ENCODE data around the gene ZSWIM2. TPM values are rescaled to one million over a fixed set of nuclear protein-coding genes. Genes with fewer than 3 reads are reported as not detected.

Gene ZSWIM2
- total and polyA plus RNA-seq, 2 of the 4 experiments (the other 2 are of a cell fraction) = 0.09 TPM; not detected in 1

DNA sequence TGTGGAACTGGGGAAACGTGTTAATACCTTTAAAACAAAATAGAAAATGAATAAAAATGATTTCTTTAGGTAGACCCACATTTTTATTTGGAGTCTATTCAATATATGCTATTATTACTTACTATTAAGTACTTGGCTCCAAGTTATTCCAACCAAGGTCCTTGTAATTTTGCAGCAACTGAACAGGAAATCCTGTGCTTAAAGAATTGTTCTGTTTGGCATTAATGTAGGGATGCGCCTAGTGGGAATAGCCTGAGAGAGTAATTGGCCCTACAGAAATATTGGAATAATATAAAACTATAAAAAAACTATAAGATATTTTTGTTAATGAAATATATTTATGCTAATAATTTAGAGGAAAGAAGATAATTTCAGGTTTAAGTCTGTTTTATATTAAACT lies 22.9 kb upstream of the ZSWIM2 start:
- intact Hi-C loops (cut with micrococcal nuclease) (loop anchor here (10.0 kb wide), 1 partner anchor 423 kb away; no protein-coding TSS in a partner anchor), dilution Hi-C loops (cut with HindIII; ENCODE audit: low sequenced_read_pairs, unreplicated experiment) (no loop called here), in situ Hi-C loops (cut with MboI; ENCODE audit: low sequenced_read_pairs) (loop anchor here (10.0 kb wide), 1 partner anchor 573 kb away; the partner anchor contains the start of gene CALCRL)
- CTCF ChIA-PET = no interaction called here
- no peaks in the 10 kb centered on the region for H3K4me1 ChIP-seq (ENCODE audit: control insufficient read depth, insufficient read depth, low read length)
- H3K18ac ChIP-seq (ENCODE audit: low read depth, low read length) = no peak overlapping the region
- no peak overlapping the region for H2BK15ac ChIP-seq (ENCODE audit: low read depth, low read length)
- no TSS peak for BruUV-seq (replicated peaks)
- H2BK20ac ChIP-seq (ENCODE audit: low read depth, low read length) = no peak overlapping the region
- no peak overlapping the region for H2AFZ ChIP-seq (replicated peaks; ENCODE audit: low read length, poor library complexity)
- no peak overlapping the region for H3K14ac ChIP-seq (replicated peaks; ENCODE audit: low read depth, low read length)
- POLR2A ChIA-PET (ENCODE audit: unreplicated experiment) = no interaction called here
- H3K4ac ChIP-seq (ENCODE audit: low read depth, low read length) = no peak overlapping the region
- H2BK120ac ChIP-seq (ENCODE audit: low read depth, low read length) = no peak overlapping the region
- H3K9me3 ChIP-seq (ENCODE audit: control insufficient read depth, insufficient read depth, low read length) = no peaks in the 10 kb centered on the region
- no CpG with 5 or more reads among the region's 2 CpGs for WGBS, 2 experiments (ENCODE audit: extremely low coverage in 2 of 2, insufficient read length in 1 of 2)
- no peaks in the 10 kb centered on the region; the same call in 1 of the 2 replicates for H3K27me3 ChIP-seq (ENCODE audit: control insufficient read depth, insufficient read depth, low read length)
- H3K23ac ChIP-seq (ENCODE audit: low read depth, low read length) = no peak overlapping the region
- H3K4me3 ChIP-seq (ENCODE audit: insufficient read depth, low read depth, low read length) = no peak overlapping the region
- no peaks in the 10 kb centered on the region for H3K36me3 ChIP-seq (ENCODE audit: control insufficient read depth, insufficient read depth, low read length)
- no peak overlapping the region for H2AK9ac ChIP-seq (replicated peaks; ENCODE audit: low read depth, low read length, poor library complexity)
- no peak overlapping the region for H4K8ac ChIP-seq (ENCODE audit: low read depth in 2 of 2, low read length in 2 of 2)
- H2AK5ac ChIP-seq (ENCODE audit: low read depth, low read length) = no peak overlapping the region
- no peak overlapping the region for H3K4me2 ChIP-seq (ENCODE audit: low read depth, low read length)
- TF ChIP-seq SMC3 (IDR thresholded peaks at IDR 0.05; ENCODE audit: low read depth, low read length) (no peak), MAZ (IDR thresholded peaks at IDR 0.05; ENCODE audit: borderline replicate concordance, low read depth, low read length) (no peak), MAFK (IDR thresholded peaks at IDR 0.05; ENCODE audit: low read depth, low read length) (no peak), USF2 (IDR thresholded peaks at IDR 0.05; ENCODE audit: low read depth, low read length) (no peak), RFX5 (IDR thresholded peaks at IDR 0.05; ENCODE audit: low read depth, low read length) (no peak), CHD1 (IDR thresholded peaks at IDR 0.05; ENCODE audit: low read depth, low read length) (no peak), POLR2A (IDR thresholded peaks at IDR 0.05; ENCODE audit: low read depth, low read length) (no peak), RCOR1 (IDR thresholded peaks at IDR 0.05; ENCODE audit: insufficient replicate concordance, low read length) (no peak), NFE2L2 (IDR thresholded peaks at IDR 0.05; ENCODE audit: low read depth, low read length) (no peak), MXI1 (IDR thresholded peaks at IDR 0.05; ENCODE audit: borderline replicate concordance, low read depth, low read length) (no peak), RAD21 (IDR thresholded peaks at IDR 0.05; ENCODE audit: low read length) (no peak), FOS (IDR thresholded peaks at IDR 0.05; ENCODE audit: low read depth, low read length) (no peak), CEBPB (IDR thresholded peaks at IDR 0.05; ENCODE audit: low read depth, low read length) (no peak), BHLHE40 (IDR thresholded peaks at IDR 0.05; ENCODE audit: low read depth, low read length) (no peak)
- TF ChIP-seq, protein P1, sequence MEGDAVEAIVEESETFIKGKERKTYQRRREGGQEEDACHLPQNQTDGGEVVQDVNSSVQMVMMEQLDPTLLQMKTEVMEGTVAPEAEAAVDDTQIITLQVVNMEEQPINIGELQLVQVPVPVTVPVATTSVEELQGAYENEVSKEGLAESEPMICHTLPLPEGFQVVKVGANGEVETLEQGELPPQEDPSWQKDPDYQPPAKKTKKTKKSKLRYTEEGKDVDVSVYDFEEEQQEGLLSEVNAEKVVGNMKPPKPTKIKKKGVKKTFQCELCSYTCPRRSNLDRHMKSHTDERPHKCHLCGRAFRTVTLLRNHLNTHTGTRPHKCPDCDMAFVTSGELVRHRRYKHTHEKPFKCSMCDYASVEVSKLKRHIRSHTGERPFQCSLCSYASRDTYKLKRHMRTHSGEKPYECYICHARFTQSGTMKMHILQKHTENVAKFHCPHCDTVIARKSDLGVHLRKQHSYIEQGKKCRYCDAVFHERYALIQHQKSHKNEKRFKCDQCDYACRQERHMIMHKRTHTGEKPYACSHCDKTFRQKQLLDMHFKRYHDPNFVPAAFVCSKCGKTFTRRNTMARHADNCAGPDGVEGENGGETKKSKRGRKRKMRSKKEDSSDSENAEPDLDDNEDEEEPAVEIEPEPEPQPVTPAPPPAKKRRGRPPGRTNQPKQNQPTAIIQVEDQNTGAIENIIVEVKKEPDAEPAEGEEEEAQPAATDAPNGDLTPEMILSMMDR (conservative IDR thresholded peaks at IDR 0.05; ENCODE audit: low read depth, low read length) = no peak
- TF ChIP-seq, protein P2, sequence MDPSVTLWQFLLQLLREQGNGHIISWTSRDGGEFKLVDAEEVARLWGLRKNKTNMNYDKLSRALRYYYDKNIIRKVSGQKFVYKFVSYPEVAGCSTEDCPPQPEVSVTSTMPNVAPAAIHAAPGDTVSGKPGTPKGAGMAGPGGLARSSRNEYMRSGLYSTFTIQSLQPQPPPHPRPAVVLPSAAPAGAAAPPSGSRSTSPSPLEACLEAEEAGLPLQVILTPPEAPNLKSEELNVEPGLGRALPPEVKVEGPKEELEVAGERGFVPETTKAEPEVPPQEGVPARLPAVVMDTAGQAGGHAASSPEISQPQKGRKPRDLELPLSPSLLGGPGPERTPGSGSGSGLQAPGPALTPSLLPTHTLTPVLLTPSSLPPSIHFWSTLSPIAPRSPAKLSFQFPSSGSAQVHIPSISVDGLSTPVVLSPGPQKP (IDR thresholded peaks at IDR 0.05; ENCODE audit: borderline replicate concordance, low read depth, low read length) = no peak
- ATAC-seq (ENCODE audit: low read depth) (no peak), DNase-seq (no peak)
- H3K79me1 ChIP-seq (ENCODE audit: low read depth in 1 of 2, low read length in 2 of 2) = no peaks in the 10 kb centered on the region
- no peaks in the 10 kb centered on the region for H4K20me1 ChIP-seq (ENCODE audit: insufficient read depth, low read length)
- no peak overlapping the region for H3K56ac ChIP-seq (ENCODE audit: extremely low read depth, insufficient read depth, low read length)
- no peak overlapping the region for H3K9ac ChIP-seq (ENCODE audit: low read depth, low read length)
- no peak overlapping the region for H4K91ac ChIP-seq (ENCODE audit: insufficient read depth, low read depth, low read length)
- no peak overlapping the region for H4K5ac ChIP-seq (ENCODE audit: low read depth, low read length)
- H2BK5ac ChIP-seq (ENCODE audit: low read depth, low read length, poor library complexity, severe bottlenecking) = no peak overlapping the region
- no peak overlapping the region for H3K27ac ChIP-seq (ENCODE audit: insufficient read depth, low read length)
- no peaks in the 10 kb centered on the region for H3K9me1 ChIP-seq (ENCODE audit: insufficient read depth, low read length)
